ENCODE data around the gene PM20D1.
"Not testable (repeated sequence)": the region's sequence is repeated elsewhere in the genome, so short reads cannot be mapped to it uniquely, and the experiment has no call there.

- not testable (repeated sequence) for TF ChIP-seq ZNF274 (IDR thresholded peaks at IDR 0.05; ENCODE audit: low read depth, low read length); YY1 (IDR thresholded peaks at IDR 0.05; ENCODE audit: insufficient read depth, insufficient read length)
These were observed 23.2 kb upstream of the PM20D1 start for GRCh38 chr1:205873148-205873547.

All from NT2/D1 (cell line).